Body of pancreas (tissue), 4 donors: ENCODE results near the gene ADGRL2.

ENCODE experiments used
- POLR2A ChIP-seq, 3 donors: fragments of 450-650 bp; IDR thresholded peaks; one replicate each; pipeline ENCODE4 v1.6.1; 2016; ENCODE audit warnings: antibody characterized with exemption in 3 of 3, mild to moderate bottlenecking in 2 of 3
- TF ChIP-seq, protein P1 (sequence below), 7 experiments: fragments of 450-650 bp in 4 of 7; fragments of 200-600 bp in 3 of 7; sonication (generic) in 3 of 7; IDR thresholded peaks; one replicate each; pipeline ENCODE4 v1.5.1; 2016 to 2019; ENCODE audit warnings: antibody characterized with exemption in 7 of 7

DNA sequence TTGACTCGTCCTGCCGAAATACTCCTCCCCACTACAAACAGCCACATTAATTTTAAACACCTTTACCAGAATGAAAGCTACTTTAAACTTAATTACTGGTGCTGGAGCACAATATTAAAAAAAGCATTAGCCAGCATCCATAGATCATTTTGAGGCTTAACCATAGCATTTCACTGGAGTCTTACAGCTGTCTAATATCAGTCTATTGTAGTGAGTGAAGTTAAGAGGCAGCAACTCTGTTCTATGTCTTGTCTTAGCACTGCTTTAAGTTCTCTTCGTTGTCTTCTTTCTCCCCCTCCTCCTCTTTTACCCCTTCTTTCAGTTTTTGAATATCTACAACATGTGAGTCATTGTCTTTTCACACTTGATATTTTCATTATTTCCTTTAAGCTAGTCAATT is 49.3 kb downstream of the ADGRL2 start:
- TF ChIP-seq, protein P1, sequence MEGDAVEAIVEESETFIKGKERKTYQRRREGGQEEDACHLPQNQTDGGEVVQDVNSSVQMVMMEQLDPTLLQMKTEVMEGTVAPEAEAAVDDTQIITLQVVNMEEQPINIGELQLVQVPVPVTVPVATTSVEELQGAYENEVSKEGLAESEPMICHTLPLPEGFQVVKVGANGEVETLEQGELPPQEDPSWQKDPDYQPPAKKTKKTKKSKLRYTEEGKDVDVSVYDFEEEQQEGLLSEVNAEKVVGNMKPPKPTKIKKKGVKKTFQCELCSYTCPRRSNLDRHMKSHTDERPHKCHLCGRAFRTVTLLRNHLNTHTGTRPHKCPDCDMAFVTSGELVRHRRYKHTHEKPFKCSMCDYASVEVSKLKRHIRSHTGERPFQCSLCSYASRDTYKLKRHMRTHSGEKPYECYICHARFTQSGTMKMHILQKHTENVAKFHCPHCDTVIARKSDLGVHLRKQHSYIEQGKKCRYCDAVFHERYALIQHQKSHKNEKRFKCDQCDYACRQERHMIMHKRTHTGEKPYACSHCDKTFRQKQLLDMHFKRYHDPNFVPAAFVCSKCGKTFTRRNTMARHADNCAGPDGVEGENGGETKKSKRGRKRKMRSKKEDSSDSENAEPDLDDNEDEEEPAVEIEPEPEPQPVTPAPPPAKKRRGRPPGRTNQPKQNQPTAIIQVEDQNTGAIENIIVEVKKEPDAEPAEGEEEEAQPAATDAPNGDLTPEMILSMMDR (IDR thresholded peaks at IDR 0.05), result no peak
- TF ChIP-seq POLR2A (IDR thresholded peaks at IDR 0.05), result no peak
